Activated naive CD8-positive, alpha-beta T cell treated with anti-CD3 and anti-CD28 coated beads, Interleukin-2, amount 50 U/mL, for 24 hours (primary cell): ENCODE measurements around the gene SLC24A3.

ENCODE experiments used
- ATAC-seq: fragments of 150-1000 bp; cut with Tn5 transposase; one replicate; pipeline ENCODE4 v1.10.0; 2021
- DNase-seq: peaks from one replicate; pipeline ENCODE4 v3.0.0; 2021
- H3K27ac Mint-ChIP-seq: one replicate; pipeline ENCODE4 v1.8.0; 2021; ENCODE audit warnings: mild to moderate bottlenecking, mixed read lengths
- H3K27me3 Mint-ChIP-seq: one replicate; pipeline ENCODE4 v1.8.0; 2021; ENCODE audit warnings: mixed read lengths
- H3K36me3 Mint-ChIP-seq: one replicate; pipeline ENCODE4 v1.8.0; 2021; ENCODE audit warnings: low read depth, mixed read lengths
- H3K4me1 Mint-ChIP-seq: one replicate; pipeline ENCODE4 v1.8.0; 2021; ENCODE audit warnings: mixed read lengths
- H3K4me3 Mint-ChIP-seq: one replicate; pipeline ENCODE4 v1.8.0; 2021; ENCODE audit warnings: mild to moderate bottlenecking, moderate library complexity, mixed read lengths
- H3K9me3 Mint-ChIP-seq: one replicate; pipeline ENCODE4 v1.8.0; 2021; ENCODE audit warnings: mixed read lengths

The SLC24A3 gene

DNA sequence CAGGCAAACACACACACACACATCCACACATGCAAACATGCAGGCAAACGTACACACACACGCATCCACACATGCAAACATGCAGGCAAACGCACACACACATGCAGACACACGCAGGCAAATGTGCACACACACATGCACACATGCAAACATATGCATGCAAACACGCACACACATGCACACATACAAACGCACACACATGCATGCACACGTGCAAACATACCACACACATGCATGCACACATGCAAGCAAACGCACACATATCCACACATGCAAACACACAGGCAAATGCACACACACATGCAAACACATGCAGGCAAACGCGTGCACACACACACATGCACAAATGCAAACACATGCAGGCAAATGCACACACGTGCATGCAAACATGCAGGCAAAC is 498.7 kb downstream of the SLC24A3 start:
- H3K27me3 Mint-ChIP-seq: peaks cover 2% of the 10 kb centered on the region
- H3K4me1 Mint-ChIP-seq: no peaks in the 10 kb centered on the region
- DNase-seq: no peak
- ATAC-seq: no peak
- no peaks in the 10 kb centered on the region for H3K36me3 Mint-ChIP-seq
- no peaks in the 10 kb centered on the region for H3K9me3 Mint-ChIP-seq
- H3K27ac Mint-ChIP-seq: no peak overlapping the region
- no peak overlapping the region for H3K4me3 Mint-ChIP-seq

DNA sequence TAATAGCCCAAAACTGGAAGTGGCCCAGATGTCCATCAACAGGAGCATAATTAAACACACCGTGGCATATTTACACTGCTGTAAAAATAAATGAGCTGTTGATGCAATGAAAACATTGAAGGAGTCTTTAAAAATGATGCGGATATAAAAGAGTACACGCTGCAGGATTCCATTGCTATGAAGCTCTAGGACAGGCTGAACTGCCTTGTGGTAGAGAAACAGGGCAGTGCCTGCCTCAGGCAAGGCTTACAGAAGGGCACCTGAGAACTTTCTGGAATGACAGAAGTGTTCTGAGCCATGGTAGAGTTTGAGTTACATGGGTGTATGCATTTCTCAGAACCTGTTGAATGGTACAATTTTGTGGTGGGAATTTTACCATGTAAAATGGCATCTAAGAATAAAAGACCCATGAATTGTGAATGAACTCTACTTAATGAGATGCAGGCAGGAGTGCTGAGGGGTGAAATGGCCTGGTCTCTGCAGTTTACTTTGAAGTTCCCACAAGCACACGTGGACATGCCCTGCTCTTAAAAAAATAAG is 500.3 kb downstream of the SLC24A3 start:
- no peaks in the 10 kb centered on the region for H3K4me1 Mint-ChIP-seq
- peaks cover 2% of the 10 kb centered on the region for H3K27me3 Mint-ChIP-seq
- H3K36me3 Mint-ChIP-seq: no peaks in the 10 kb centered on the region
- H3K9me3 Mint-ChIP-seq: no peaks in the 10 kb centered on the region
- H3K4me3 Mint-ChIP-seq: no peak overlapping the region
- ATAC-seq: no peak
- H3K27ac Mint-ChIP-seq: no peak overlapping the region
- no peak for DNase-seq

DNA sequence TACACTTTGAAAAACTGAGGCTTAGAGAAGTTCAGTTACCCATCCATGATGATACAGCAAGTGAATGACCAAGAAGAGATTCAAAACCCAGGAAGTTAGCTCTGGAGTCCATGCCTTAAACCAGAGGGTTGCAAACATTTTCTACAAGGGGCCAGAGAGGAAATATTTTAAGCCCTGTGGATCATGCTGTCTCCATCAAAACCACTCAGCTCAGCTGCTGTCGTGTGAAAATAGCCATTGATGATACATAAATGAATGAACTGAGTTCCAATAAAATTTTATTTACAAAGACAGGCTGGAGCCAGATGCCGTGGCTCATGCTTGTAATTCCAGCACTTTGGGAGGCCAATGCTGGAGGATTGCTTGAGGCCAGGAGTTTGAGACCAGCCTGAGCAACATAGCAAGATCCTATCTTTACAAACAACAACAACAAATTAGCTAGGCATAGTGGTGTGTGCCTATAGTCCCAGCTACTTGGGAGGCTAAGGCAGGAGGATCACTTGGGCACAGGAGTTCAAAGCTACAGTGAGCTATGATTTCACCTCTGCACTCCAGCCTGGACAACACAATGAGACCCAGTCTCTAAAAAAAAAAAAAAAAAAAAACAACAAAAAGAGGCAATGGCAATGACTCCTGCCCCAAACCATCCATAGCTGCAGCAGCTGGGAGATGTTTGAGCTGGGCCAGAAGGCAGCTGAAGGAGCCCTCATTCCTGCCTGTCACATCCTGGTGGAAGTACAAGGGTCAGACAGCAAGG is 501.6 kb downstream of the SLC24A3 start:
- H3K4me1 Mint-ChIP-seq: no peaks in the 10 kb centered on the region
- no peaks in the 10 kb centered on the region for H3K36me3 Mint-ChIP-seq
- H3K27ac Mint-ChIP-seq: no peak overlapping the region
- DNase-seq: no peak
- peaks cover 2% of the 10 kb centered on the region for H3K27me3 Mint-ChIP-seq
- no peak overlapping the region for H3K4me3 Mint-ChIP-seq
- H3K9me3 Mint-ChIP-seq: no peaks in the 10 kb centered on the region
- ATAC-seq: no peak

DNA sequence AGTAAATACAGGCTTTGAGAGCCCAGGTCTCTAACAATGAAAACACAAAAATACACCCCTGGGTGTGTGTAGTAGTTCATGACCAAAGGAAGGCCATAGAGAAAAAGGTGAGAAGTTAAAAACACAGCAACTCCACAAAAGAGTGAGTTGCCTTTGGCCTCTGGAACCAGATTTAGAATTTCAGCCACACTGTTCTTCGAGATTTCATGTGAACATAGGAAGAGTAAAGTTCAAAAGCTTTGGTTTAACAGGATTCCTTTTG is 502.1 kb downstream of the SLC24A3 start:
- ATAC-seq (no peak), DNase-seq (no peak)
- peaks cover 2% of the 10 kb centered on the region for H3K27me3 Mint-ChIP-seq
- H3K4me3 Mint-ChIP-seq: no peak overlapping the region
- H3K27ac Mint-ChIP-seq: no peak overlapping the region
- no peaks in the 10 kb centered on the region for H3K9me3 Mint-ChIP-seq
- no peaks in the 10 kb centered on the region for H3K4me1 Mint-ChIP-seq
- H3K36me3 Mint-ChIP-seq: no peaks in the 10 kb centered on the region

DNA sequence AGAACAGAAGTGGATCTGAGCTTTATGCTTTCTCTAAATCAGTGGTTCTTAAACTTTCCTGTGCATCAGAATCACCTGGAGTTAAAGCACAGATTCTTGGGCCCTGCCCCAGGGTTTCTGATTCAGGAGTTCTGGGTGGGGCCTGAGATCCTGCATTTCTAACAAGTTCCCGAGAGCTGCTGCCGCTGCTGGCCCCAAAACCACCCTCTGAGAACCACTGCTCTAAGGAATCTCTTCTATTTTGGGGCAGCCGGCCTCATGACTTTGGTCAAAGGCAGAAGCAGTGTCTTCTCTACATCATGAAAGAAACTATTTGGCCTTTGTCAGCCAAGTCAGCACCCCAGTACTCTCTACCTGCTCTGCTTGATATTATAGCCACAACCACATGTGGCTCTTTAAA is 503.5 kb downstream of the SLC24A3 start:
- Mint-ChIP-seq H3K27ac (no peak overlapping the region), H3K4me1 (no peaks in the 10 kb centered on the region), H3K36me3 (no peaks in the 10 kb centered on the region), H3K27me3 (peaks cover 2% of the 10 kb centered on the region), H3K9me3 (no peaks in the 10 kb centered on the region), H3K4me3 (no peak overlapping the region)
- DNase-seq: no peak
- ATAC-seq: no peak

DNA sequence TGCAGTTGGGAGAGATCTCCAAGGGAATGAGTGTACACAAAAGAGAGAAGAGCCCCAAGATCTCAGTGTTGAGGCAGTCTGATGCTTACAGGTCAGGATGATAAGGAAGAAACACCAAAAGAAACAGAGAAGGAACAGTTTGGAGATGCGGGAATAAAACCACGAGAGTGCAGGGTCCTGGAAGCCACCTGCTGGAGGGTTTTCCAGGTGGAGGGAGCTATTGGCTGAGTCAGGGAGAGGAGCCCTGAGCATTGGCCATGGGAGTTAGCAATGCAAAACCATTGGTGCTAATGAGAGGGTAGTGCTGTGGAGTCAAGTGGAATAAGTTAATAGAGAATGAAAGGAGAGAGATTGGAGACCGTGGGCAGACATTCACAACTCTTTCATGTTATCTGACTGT is 506.4 kb downstream of the SLC24A3 start:
- no peak for ATAC-seq
- H3K4me3 Mint-ChIP-seq: no peak overlapping the region
- no peaks in the 10 kb centered on the region for H3K4me1 Mint-ChIP-seq
- no peaks in the 10 kb centered on the region for H3K9me3 Mint-ChIP-seq
- DNase-seq: no peak
- peaks cover 2% of the 10 kb centered on the region for H3K27me3 Mint-ChIP-seq
- H3K36me3 Mint-ChIP-seq: no peaks in the 10 kb centered on the region
- H3K27ac Mint-ChIP-seq: no peak overlapping the region

DNA sequence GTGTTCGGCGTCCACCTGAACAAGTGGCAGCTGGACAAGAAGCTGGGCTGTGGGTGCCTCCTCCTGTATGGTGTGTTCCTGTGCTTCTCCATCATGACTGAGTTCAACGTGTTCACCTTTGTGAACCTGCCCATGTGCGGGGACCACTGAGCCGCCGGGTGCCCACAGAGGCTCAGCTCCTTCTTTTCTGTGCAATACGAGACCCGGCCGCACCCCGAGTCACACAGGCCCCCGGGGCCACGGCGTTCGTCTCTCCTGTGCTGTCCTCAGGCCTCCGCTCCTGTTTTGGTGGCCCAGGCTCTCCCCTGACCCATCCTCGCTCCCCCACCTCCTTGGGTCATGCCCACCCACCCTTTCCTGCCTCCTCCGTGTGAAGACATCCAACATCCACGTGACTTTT is 508.5 kb downstream of the SLC24A3 start:
- ATAC-seq (no peak), DNase-seq (no peak)
- no peak overlapping the region for H3K4me3 Mint-ChIP-seq
- H3K36me3 Mint-ChIP-seq: no peaks in the 10 kb centered on the region
- H3K9me3 Mint-ChIP-seq: no peaks in the 10 kb centered on the region
- H3K4me1 Mint-ChIP-seq: peaks cover 2% of the 10 kb centered on the region
- peaks cover 2% of the 10 kb centered on the region for H3K27me3 Mint-ChIP-seq
- no peak overlapping the region for H3K27ac Mint-ChIP-seq

DNA sequence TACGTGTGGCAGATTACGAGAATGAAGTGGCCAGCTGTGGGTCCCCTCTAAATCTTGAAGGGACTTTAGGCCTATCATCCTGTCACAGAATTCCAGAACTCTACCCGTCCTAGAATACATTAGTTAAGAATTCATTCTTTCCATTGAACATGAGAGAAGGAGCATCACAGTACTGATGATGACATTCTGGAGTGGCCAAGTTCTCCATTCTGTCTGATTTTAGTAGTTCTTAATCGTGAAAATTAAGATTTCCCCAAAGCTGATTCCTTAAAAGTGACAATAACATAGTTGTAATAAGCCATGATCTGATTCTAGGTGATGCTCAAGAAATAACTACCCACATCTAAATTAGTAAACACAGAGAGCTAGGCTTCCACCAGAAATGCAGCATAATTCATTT is 510.6 kb downstream of the SLC24A3 start:
- no peak for ATAC-seq
- Mint-ChIP-seq H3K27me3 (peaks cover 2% of the 10 kb centered on the region), H3K4me3 (no peak overlapping the region), H3K27ac (no peak overlapping the region), H3K36me3 (no peaks in the 10 kb centered on the region), H3K4me1 (peaks cover 2% of the 10 kb centered on the region), H3K9me3 (no peaks in the 10 kb centered on the region)
- DNase-seq: no peak

DNA sequence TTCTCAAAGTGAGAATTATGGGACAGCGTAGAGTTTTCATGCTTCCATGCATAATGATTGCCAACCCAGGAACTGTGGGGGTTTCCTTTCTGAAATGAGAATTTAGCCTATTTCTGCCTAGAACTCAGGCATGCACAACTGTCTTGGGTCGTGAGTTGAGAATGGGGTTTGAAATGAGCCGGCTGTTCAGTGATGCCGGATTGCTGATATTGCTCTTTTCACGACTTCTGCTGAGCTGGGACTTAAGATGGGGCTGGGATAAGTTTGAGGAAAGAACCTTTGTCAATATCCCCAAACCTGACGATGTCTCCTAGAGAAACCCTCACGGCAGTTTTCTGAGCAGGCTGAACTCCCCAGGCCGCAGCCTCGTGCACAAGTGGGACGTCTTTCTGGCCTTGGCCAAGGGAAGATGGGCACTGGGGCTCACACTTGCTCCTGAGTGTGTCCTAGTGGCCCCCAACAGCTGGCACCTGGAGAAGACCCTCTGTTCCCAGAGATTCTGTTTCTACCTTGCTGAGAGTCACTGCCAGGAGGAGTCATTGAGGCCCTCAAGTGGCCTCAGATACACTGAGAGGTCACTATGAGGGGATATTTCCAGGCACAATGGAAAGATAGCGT is 511.5 kb downstream of the SLC24A3 start:
- H3K27ac Mint-ChIP-seq: no peak overlapping the region
- no peaks in the 10 kb centered on the region for H3K9me3 Mint-ChIP-seq
- H3K4me1 Mint-ChIP-seq: peaks cover 2% of the 10 kb centered on the region
- H3K27me3 Mint-ChIP-seq: no peaks in the 10 kb centered on the region
- no peaks in the 10 kb centered on the region for H3K36me3 Mint-ChIP-seq
- DNase-seq (no peak), ATAC-seq (no peak)
- H3K4me3 Mint-ChIP-seq: no peak overlapping the region

DNA sequence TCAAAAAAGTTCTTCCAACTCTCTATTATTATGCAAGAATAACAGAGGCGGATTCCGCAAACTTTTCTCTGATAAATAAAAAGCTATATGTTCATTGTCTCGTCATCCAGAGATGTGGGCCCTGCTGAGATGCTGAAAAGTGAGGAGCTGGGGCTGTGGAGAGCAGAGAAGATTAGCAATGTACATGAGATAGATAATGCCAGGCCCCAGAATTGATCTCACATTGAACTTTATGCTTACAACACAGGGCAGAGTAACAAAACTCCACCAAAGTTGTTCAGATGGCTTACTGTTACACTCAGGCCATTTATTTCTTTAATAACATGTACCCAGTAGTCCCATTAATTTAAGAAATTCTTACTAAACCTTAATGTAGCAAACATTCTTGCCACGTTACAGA is 512.9 kb downstream of the SLC24A3 start:
- ATAC-seq (no peak), DNase-seq (no peak)
- Mint-ChIP-seq H3K4me3 (no peak overlapping the region), H3K36me3 (no peaks in the 10 kb centered on the region), H3K27me3 (no peaks in the 10 kb centered on the region), H3K9me3 (no peaks in the 10 kb centered on the region), H3K4me1 (peaks cover 2% of the 10 kb centered on the region), H3K27ac (no peak overlapping the region)

DNA sequence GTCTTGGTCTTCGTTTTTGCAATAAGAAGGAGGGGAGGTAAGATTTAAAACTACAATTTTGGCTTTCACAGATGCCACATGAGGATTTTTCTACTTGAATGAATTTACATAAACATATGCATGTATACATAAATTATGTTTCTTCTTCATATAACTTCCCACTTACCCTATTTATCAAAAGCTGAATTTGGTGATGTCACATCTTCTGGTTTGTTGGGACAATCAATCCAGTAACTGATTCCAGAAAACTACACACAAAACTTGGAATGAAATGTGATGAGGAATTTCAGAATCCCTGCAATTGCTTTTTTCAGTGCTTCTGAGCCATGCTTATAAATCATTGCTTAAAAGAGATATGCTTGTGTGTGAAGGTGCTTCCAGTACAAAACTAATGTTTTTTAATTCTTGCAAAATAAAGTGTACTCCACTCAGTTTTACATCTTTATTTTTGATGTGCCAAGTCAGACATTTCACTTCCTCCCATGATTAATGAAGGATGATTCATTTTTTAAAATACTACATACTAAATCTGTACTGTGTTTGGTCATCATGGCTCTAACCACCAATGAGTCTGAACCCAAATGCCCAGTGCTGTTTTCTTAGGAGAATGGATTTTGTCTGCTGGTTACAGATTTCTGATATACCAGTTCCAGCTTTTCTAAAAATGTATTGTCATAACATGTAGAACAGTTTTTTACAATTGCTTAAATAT is 513.5 kb downstream of the SLC24A3 start:
- H3K27ac Mint-ChIP-seq: no peak overlapping the region
- H3K4me1 Mint-ChIP-seq: peaks cover 2% of the 10 kb centered on the region
- no peak for DNase-seq
- H3K4me3 Mint-ChIP-seq: no peak overlapping the region
- no peaks in the 10 kb centered on the region for H3K27me3 Mint-ChIP-seq
- ATAC-seq: no peak
- no peaks in the 10 kb centered on the region for H3K36me3 Mint-ChIP-seq
- H3K9me3 Mint-ChIP-seq: no peaks in the 10 kb centered on the region

DNA sequence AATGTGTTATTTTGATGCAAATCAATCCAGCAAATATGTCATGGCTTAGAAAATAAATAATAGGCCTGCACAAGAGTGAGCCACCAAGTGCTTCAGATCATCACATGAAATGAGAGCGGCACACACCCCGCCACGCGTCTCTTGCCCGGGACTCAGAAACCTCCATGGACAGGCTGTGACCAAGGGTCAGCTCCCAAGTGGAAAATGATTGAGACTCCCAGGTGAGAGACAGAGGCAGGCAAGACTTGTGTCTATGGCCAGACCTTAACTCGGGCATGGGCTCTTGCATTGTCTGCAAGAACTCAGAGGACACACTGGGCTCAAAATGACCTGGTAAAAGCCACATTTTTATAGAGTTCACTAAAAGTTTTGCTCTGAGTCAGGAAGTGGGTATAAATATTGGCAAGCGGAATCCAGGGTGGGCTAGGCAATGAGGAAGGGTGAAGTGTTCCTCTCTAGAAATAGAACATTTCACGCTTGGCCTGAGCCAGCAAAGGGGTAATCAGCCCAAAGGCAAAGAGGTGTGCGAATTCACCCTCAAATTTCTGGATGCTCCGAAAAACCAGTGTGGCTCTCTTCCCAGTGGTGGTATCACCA is 514.9 kb downstream of the SLC24A3 start:
- Mint-ChIP-seq H3K27ac (no peak overlapping the region), H3K27me3 (peaks cover 2% of the 10 kb centered on the region), H3K9me3 (no peaks in the 10 kb centered on the region), H3K4me1 (peaks cover 2% of the 10 kb centered on the region), H3K4me3 (no peak overlapping the region), H3K36me3 (no peaks in the 10 kb centered on the region)
- ATAC-seq (no peak), DNase-seq (no peak)

DNA sequence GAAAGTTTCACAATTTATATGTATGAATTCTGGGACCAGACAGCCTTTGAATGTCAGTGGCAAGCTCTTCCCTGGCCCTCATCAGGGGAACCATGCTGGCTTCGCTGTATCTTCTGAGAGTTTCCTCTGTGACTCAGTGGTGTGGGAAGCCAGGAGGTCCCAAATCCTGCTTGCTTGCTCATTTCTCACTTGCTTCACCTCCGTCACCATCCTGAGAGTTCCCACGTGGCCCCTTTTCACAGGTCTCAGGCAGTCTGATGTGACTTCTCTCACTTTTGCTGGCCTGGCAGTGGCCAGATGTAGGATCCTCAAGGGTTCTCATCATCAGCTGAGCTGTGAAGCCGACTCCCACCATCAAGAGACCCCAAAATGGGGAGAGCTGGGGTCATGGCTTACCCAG is 517.2 kb downstream of the SLC24A3 start:
- H3K9me3 Mint-ChIP-seq: no peaks in the 10 kb centered on the region
- H3K4me1 Mint-ChIP-seq: peaks cover 2% of the 10 kb centered on the region
- no peak overlapping the region for H3K4me3 Mint-ChIP-seq
- peaks cover 2% of the 10 kb centered on the region for H3K27me3 Mint-ChIP-seq
- no peak for DNase-seq
- no peak for ATAC-seq
- no peak overlapping the region for H3K27ac Mint-ChIP-seq
- H3K36me3 Mint-ChIP-seq: no peaks in the 10 kb centered on the region

DNA sequence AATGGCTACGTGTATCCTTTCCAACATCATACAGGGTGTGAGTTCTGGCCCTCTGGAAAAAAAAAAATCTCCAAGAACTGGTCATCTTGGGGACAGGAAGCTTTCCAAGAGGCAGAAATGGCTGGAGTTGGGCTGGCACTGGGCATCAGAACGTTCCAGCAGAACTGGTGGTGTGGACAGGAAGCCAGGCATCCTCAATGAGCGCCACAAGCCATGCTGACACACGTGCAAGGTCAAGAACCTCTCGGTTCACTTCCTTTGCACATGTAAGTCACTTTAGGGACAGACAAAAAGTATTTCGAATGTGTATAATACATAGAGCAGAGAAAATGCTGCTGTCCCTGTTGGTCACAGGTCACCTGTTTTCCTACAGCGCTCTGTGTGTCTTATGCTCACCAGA is 518.3 kb downstream of the SLC24A3 start:
- Mint-ChIP-seq H3K27ac (no peak overlapping the region), H3K9me3 (no peaks in the 10 kb centered on the region), H3K4me1 (peaks cover 7% of the 10 kb centered on the region), H3K27me3 (peaks cover 2% of the 10 kb centered on the region), H3K36me3 (no peaks in the 10 kb centered on the region), H3K4me3 (no peak overlapping the region)
- DNase-seq (no peak), ATAC-seq (no peak)

DNA sequence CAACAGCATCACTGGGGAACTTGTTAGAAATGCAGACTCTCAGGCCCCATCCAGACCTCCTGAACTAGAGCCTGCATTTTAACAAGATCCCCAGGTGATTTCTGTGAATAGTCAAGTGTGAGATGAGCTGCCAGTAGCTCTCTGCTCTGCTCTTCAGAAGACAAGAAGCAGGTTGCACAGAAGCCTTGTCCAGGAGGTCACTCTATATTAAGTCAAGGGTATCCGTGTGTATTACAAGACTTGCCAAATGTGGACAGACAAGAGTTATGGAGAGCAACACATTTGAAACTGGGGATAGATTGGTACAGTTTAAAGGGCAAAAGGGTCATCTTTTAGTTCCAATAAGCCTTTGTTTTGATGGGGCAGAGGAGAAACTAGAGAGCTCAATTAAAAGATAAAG is 522.4 kb downstream of the SLC24A3 start:
- Mint-ChIP-seq H3K27me3 (peaks cover 7% of the 10 kb centered on the region), H3K27ac (no peak overlapping the region), H3K4me1 (peaks cover 14% of the 10 kb centered on the region), H3K36me3 (no peaks in the 10 kb centered on the region), H3K9me3 (no peaks in the 10 kb centered on the region), H3K4me3 (no peak overlapping the region)
- no peak for ATAC-seq
- no peak for DNase-seq
